GM12864 (cell line): ENCODE measurements around the gene MINDY4.

Source experiments
- DNase-seq: peaks from one replicate; pipeline ENCODE4 v3.0.0-alpha.2; 2011; ENCODE audit warnings: low read depth
- H3K4me3 ChIP-seq: 2 replicates; pipeline ENCODE4 v1.5.1; 2011; ENCODE audit warnings: mild to moderate bottlenecking, low read depth, low read length, control low read depth
- CTCF ChIP-seq: IDR thresholded peaks from 2 replicates; pipeline ENCODE4 v1.5.1; 2011; ENCODE audit warnings: low read depth, mild to moderate bottlenecking, moderate library complexity, low read length, control low read depth, inconsistent platforms; ENCODE audit errors: missing control alignments

Gene MINDY4

GRCh38 chr7:30733216-30733615 is 38.0 kb upstream of the MINDY4 start:
- no peak for TF ChIP-seq CTCF
- DNase-seq = no peak
- H3K4me3 ChIP-seq = no peak overlapping the region

GRCh38 chr7:30733691-30734090 is 37.5 kb upstream of the MINDY4 start:
- TF ChIP-seq CTCF = no peak

GRCh38 chr7:30734497-30734896 is 36.7 kb upstream of the MINDY4 start:
- TF ChIP-seq CTCF = no peak
- DNase-seq = no peak
- no peak overlapping the region for H3K4me3 ChIP-seq

More at GRCh38 chr7:30733691-30734090, 37.5 kb upstream of the MINDY4 start:
- H3K4me3 ChIP-seq = no peak overlapping the region
- no peak for DNase-seq

- no peak for DNase-seq
- no peak for TF ChIP-seq CTCF
- no peak overlapping the region for H3K4me3 ChIP-seq
Observed at GRCh38 chr7:30735631-30736030, 35.6 kb upstream of the MINDY4 start.

- no peak for DNase-seq
- no peak for TF ChIP-seq CTCF
- H3K4me3 ChIP-seq = no peak overlapping the region
Observed at GRCh38 chr7:30736291-30736690, 34.9 kb upstream of the MINDY4 start.

- TF ChIP-seq CTCF = no peak
- no peak overlapping the region for H3K4me3 ChIP-seq
- no peak for DNase-seq
Observed at GRCh38 chr7:30738026-30738915, 32.9 kb upstream of the MINDY4 start.

GRCh38 chr7:30739691-30740090 is 31.5 kb upstream of the MINDY4 start:
- no peak overlapping the region for H3K4me3 ChIP-seq
- no peak for TF ChIP-seq CTCF
- no peak for DNase-seq
